K562 (cell line): ENCODE results near the gene TRPV6. TPM values are rescaled to one million over a fixed set of nuclear protein-coding genes. Genes with fewer than 3 reads are reported as not detected.

Source experiments
- ATF4 ChIP-seq: fragments of 450-650 bp; formaldehyde crosslinking; IDR thresholded peaks from 2 replicates; pipeline ENCODE4 v1.4.0; 2022; ENCODE audit warnings: mild to moderate bottlenecking, moderate library complexity
- CAMTA2 ChIP-seq: fragments of 250-450 bp; sonication (Bioruptor Pico); conservative IDR thresholded peaks from 2 replicates; pipeline ENCODE4 v1.5.1; 2022
- COPS2 ChIP-seq: fragments of 450-650 bp; conservative IDR thresholded peaks from 2 replicates; pipeline ENCODE4 v1.6.1; 2016; ENCODE audit warnings: mild to moderate bottlenecking, moderate library complexity
- EGR1 ChIP-seq: fragments of 450-650 bp; conservative IDR thresholded peaks from 2 replicates; pipeline ENCODE4 v1.6.1; 2017; ENCODE audit warnings: mild to moderate bottlenecking
- GTF2E2 ChIP-seq: fragments of 200-800 bp; sonication (Bioruptor generic); IDR thresholded peaks from 2 replicates; pipeline ENCODE4 v1.6.1; 2016; ENCODE audit warnings: missing genetic modification characterization, missing compliant biosample characterization
- KAT8 ChIP-seq: fragments of 450-650 bp; IDR thresholded peaks from 2 replicates; pipeline ENCODE4 v1.6.1; 2016; ENCODE audit warnings: low read depth, mild to moderate bottlenecking
- L3MBTL2 ChIP-seq: fragments of 450-650 bp; IDR thresholded peaks from 2 replicates; pipeline ENCODE4 v1.6.1; 2016; ENCODE audit warnings: mild to moderate bottlenecking, moderate library complexity
- PHF21A ChIP-seq: fragments of 450-650 bp; IDR thresholded peaks from 2 replicates; pipeline ENCODE4 v1.6.1; 2017; ENCODE audit warnings: low read depth, borderline replicate concordance
- PKNOX1 ChIP-seq: fragments of 450-650 bp; IDR thresholded peaks from 2 replicates; pipeline ENCODE4 v1.6.1; 2016
- POLR2AphosphoS2 ChIP-seq: IDR thresholded peaks from 2 replicates; pipeline ENCODE4 v1.6.1; 2012; ENCODE audit warnings: low read length, improper control_type of control experiment
- SLC30A9 ChIP-seq: fragments of 250-450 bp; sonication (Bioruptor Pico); IDR thresholded peaks from 2 replicates; pipeline ENCODE4 v1.8.0; 2022; ENCODE audit warnings: mild to moderate bottlenecking, moderate library complexity
- SMAD1 ChIP-seq: fragments of 150-350 bp; IDR thresholded peaks from 2 replicates; pipeline ENCODE4 v1.6.1; 2014; ENCODE audit warnings: low read length, low read depth; ENCODE audit not compliant: partially characterized antibody
- XRCC3 ChIP-seq: fragments of 450-650 bp; IDR thresholded peaks from 2 replicates; pipeline ENCODE4 v1.6.1; 2017; ENCODE audit warnings: mild to moderate bottlenecking, moderate library complexity
- ZBTB17 ChIP-seq: fragments of 450-650 bp; formaldehyde crosslinking; IDR thresholded peaks from 2 replicates; pipeline ENCODE4 v1.4.0; 2020; ENCODE audit warnings: mild to moderate bottlenecking
- ZBTB34 ChIP-seq: fragments of 250-450 bp; sonication (Bioruptor Pico); IDR thresholded peaks from 2 replicates; pipeline ENCODE4 v1.8.0; 2021; ENCODE audit warnings: mild to moderate bottlenecking, moderate library complexity
- ZFP1 ChIP-seq: fragments of 450-650 bp; formaldehyde crosslinking; IDR thresholded peaks from 2 replicates; pipeline ENCODE4 v1.4.0; 2020; ENCODE audit warnings: mild to moderate bottlenecking, mixed read lengths
- ZNF217 ChIP-seq: sonication (generic); formaldehyde crosslinking; IDR thresholded peaks from 2 replicates; pipeline ENCODE4 v1.8.0; 2022; ENCODE audit warnings: mild to moderate bottlenecking, missing genetic modification reagents
- ZNF354B ChIP-seq: fragments of 250-450 bp; sonication (Bioruptor Pico); IDR thresholded peaks from 2 replicates; pipeline ENCODE4 v1.4.0; 2020
- ZNF512 ChIP-seq: IDR thresholded peaks from 2 replicates; pipeline ENCODE4 v1.6.1; 2016; ENCODE audit warnings: missing genetic modification characterization, missing compliant biosample characterization
- polyA plus RNA-seq, 8 experiments: library from polyadenylated mRNA; depleted of rRNA in 4 of 8; stranded (reverse) in 5 of 8; unstranded in 3 of 8; fragments of >200 nt; fragmentation: Nextera tagmentation in 2 of 8; fragmentation: Illumina TruSeq in 1 of 8; extraction: Ambion mirVana in 2 of 8; extraction: Trizol in 1 of 8; gene quantifications; 2 replicates each; pipeline versions ENCODE4 v1.2.1 to v1.2.3, GENCODE V29; 2011 to 2014; ENCODE audit warnings: inconsistent platforms in 1 of 8, missing spikeins in 1 of 8
- total RNA-seq, 7 experiments: library from RNA; depleted of rRNA in 6 of 7; stranded (reverse); fragments of >200 nt in 6 of 7; fragmentation: Illumina TruSeq in 2 of 7; extraction: Trizol in 2 of 7; gene quantifications; 2 replicates each; pipeline versions ENCODE4 v1.2.1 to v1.2.3, GENCODE V29; 2011 to 2021; ENCODE audit warnings: low replicate concordance in 1 of 7

TRPV6 gene
- total and polyA plus RNA-seq, 9 of the 15 experiments (the other 6 are each of a cell fraction or from before 2014, with no cell fraction given) = 0.04 to 0.36 (median 0.11) TPM

GRCh38 chr7:142838461-142839213, 46.9 kb downstream of the TRPV6 start (continued):
- TF ChIP-seq ZFP1 (CRISPR knock-in tag) = no peak
- TF ChIP-seq COPS2 = no peak
- no peak for TF ChIP-seq EGR1
- TF ChIP-seq L3MBTL2 = no peak
- TF ChIP-seq ZNF354B (CRISPR knock-in tag) = no peak
- TF ChIP-seq KAT8 = no peak
- TF ChIP-seq SMAD1 = no peak
- no peak for TF ChIP-seq SLC30A9 (CRISPR knock-in tag)
- no peak for TF ChIP-seq PHF21A
- no peak for TF ChIP-seq CAMTA2 (CRISPR knock-in tag)
- no peak for TF ChIP-seq ZNF512
- TF ChIP-seq ZBTB17 (CRISPR knock-in tag) = peak; percentile 92
- no peak for TF ChIP-seq GTF2E2 (tag)
- TF ChIP-seq ZBTB34 (CRISPR knock-in tag) = no peak
- no peak for TF ChIP-seq POLR2AphosphoS2
- TF ChIP-seq ZNF217 (CRISPR knock-in tag) = no peak
- TF ChIP-seq XRCC3 = no peak
- TF ChIP-seq PKNOX1 = peak; percentile 30; the same call in 1 of the 2 replicates
- no peak for TF ChIP-seq ATF4
